IPS DF 6.9 (cell line): Measurements from ENCODE around the gene IFNA5.

Source experiments
- DNase-seq: peaks from one replicate; pipeline ENCODE4 v3.0.0-alpha.2; 2013; ENCODE audit warnings: low read depth, low spot score
- H3K27ac ChIP-seq: one replicate; pipeline ENCODE4 v1.5.1; 2013; ENCODE audit warnings: low read length, control low read depth
- H3K27me3 ChIP-seq: 2 replicates; pipeline ENCODE4 v1.6.1; 2013; ENCODE audit warnings: mild to moderate bottlenecking, low read length; ENCODE audit not compliant: control insufficient read depth, insufficient read depth
- H3K36me3 ChIP-seq: 2 replicates; pipeline ENCODE4 v1.6.1; 2013; ENCODE audit warnings: low read length; ENCODE audit not compliant: control insufficient read depth, insufficient read depth
- H3K4me1 ChIP-seq: 2 replicates; pipeline ENCODE4 v1.6.1; 2013; ENCODE audit warnings: low read length; ENCODE audit not compliant: control insufficient read depth, insufficient read depth
- H3K4me3 ChIP-seq: 2 replicates; pipeline ENCODE4 v1.5.1; 2013; ENCODE audit warnings: mild to moderate bottlenecking, low read length
- H3K9me3 ChIP-seq: 2 replicates; pipeline ENCODE4 v1.6.1; 2013; ENCODE audit warnings: low read length, inconsistent platforms; ENCODE audit not compliant: control insufficient read depth, insufficient read depth
- whole genome bisulfite sequencing: extraction: QIAGEN DNeasy Blood & Tissue Kit; methylation state at CpG from one replicate; pipeline ENCODE4 v1.1.7; 2013; ENCODE audit warnings: mixed read lengths, missing lambda C conversion rate; ENCODE audit not compliant: insufficient read length, insufficient coverage; 5-methylcytosine and 5-hydroxymethylcytosine counted together

Gene IFNA5

GRCh38 chr9:21322911-21323461, 17.9 kb upstream of the IFNA5 start:
- WGBS, result no CpG with 5 or more reads among the region's 5 CpGs
- H3K27ac ChIP-seq, result no peak overlapping the region
- H3K4me1 ChIP-seq, result no peaks in the 10 kb centered on the region
- H3K4me3 ChIP-seq, result no peak overlapping the region
- no peak for DNase-seq
- H3K9me3 ChIP-seq, result no peaks in the 10 kb centered on the region
- H3K36me3 ChIP-seq, result no peaks in the 10 kb centered on the region
- no peaks in the 10 kb centered on the region for H3K27me3 ChIP-seq

- no peaks in the 10 kb centered on the region for H3K9me3 ChIP-seq
- H3K27me3 ChIP-seq, result no peaks in the 10 kb centered on the region
- H3K27ac ChIP-seq, result no peak overlapping the region
- no peaks in the 10 kb centered on the region for H3K36me3 ChIP-seq
- no peak overlapping the region for H3K4me3 ChIP-seq
- no peaks in the 10 kb centered on the region for H3K4me1 ChIP-seq
- no CpG with 5 or more reads among the region's 2 CpGs for WGBS
- no peak for DNase-seq
Measured at GRCh38 chr9:21320465-21320864, 15.4 kb upstream of the IFNA5 start.

GRCh38 chr9:21317956-21318923, 13.1 kb upstream of the IFNA5 start:
- no peaks in the 10 kb centered on the region for H3K27me3 ChIP-seq
- H3K4me1 ChIP-seq, result no peaks in the 10 kb centered on the region
- WGBS, result no CpG with 5 or more reads among the region's 7 CpGs
- no peaks in the 10 kb centered on the region for H3K36me3 ChIP-seq
- H3K9me3 ChIP-seq, result no peaks in the 10 kb centered on the region
- no peak for DNase-seq
- no peak overlapping the region for H3K4me3 ChIP-seq
- H3K27ac ChIP-seq, result no peak overlapping the region

- H3K9me3 ChIP-seq, result no peaks in the 10 kb centered on the region
- H3K36me3 ChIP-seq, result no peaks in the 10 kb centered on the region
- no peak overlapping the region for H3K27ac ChIP-seq
- no peaks in the 10 kb centered on the region for H3K4me1 ChIP-seq
- no peak overlapping the region for H3K4me3 ChIP-seq
- no peaks in the 10 kb centered on the region for H3K27me3 ChIP-seq
- no CpG with 5 or more reads among the region's 3 CpGs for whole genome bisulfite sequencing
- no peak for DNase-seq
Measured at GRCh38 chr9:21316860-21317259, 11.7 kb upstream of the IFNA5 start.

GRCh38 chr9:21316032-21316842, 11.1 kb upstream of the IFNA5 start:
- WGBS, result no CpG with 5 or more reads among the region's 8 CpGs
- H3K4me1 ChIP-seq, result no peaks in the 10 kb centered on the region
- DNase-seq, result no peak
- H3K27ac ChIP-seq, result no peak overlapping the region
- H3K4me3 ChIP-seq, result no peak overlapping the region
- H3K36me3 ChIP-seq, result no peaks in the 10 kb centered on the region
- no peaks in the 10 kb centered on the region for H3K9me3 ChIP-seq
- H3K27me3 ChIP-seq, result no peaks in the 10 kb centered on the region

- no peaks in the 10 kb centered on the region for H3K36me3 ChIP-seq
- no CpG with 5 or more reads among the region's 2 CpGs for WGBS
Measured at GRCh38 chr9:21314152-21314551, 9.0 kb upstream of the IFNA5 start.

GRCh38 chr9:21311889-21312288, 6.8 kb upstream of the IFNA5 start:
- Histone ChIP-seq H3K27ac (no peak overlapping the region), H3K4me1 (no peaks in the 10 kb centered on the region), H3K9me3 (no peaks in the 10 kb centered on the region), H3K4me3 (no peak overlapping the region), H3K36me3 (no peaks in the 10 kb centered on the region), H3K27me3 (no peaks in the 10 kb centered on the region)
- WGBS, result no CpG with 5 or more reads among the region's 1 CpG
- no peak for DNase-seq

More at GRCh38 chr9:21314152-21314551, 9.0 kb upstream of the IFNA5 start:
- no peaks in the 10 kb centered on the region for H3K4me1 ChIP-seq
- H3K27me3 ChIP-seq, result no peaks in the 10 kb centered on the region
- no peak overlapping the region for H3K27ac ChIP-seq
- H3K9me3 ChIP-seq, result no peaks in the 10 kb centered on the region
- no peak for DNase-seq
- no peak overlapping the region for H3K4me3 ChIP-seq

GRCh38 chr9:21295992-21296391, 9.1 kb downstream of the IFNA5 start:
- no CpG with 5 or more reads among the region's 1 CpG for WGBS
- H3K9me3 ChIP-seq, result no peaks in the 10 kb centered on the region
- H3K36me3 ChIP-seq, result no peaks in the 10 kb centered on the region

GRCh38 chr9:21294904-21295538, 10.1 kb downstream of the IFNA5 start:
- no peaks in the 10 kb centered on the region for H3K4me1 ChIP-seq
- no peak overlapping the region for H3K4me3 ChIP-seq
- no peaks in the 10 kb centered on the region for H3K9me3 ChIP-seq
- H3K27me3 ChIP-seq, result no peaks in the 10 kb centered on the region
- 100% methylated on average over 1 of the region's 6 CpGs for WGBS
- H3K36me3 ChIP-seq, result no peaks in the 10 kb centered on the region
- DNase-seq, result no peak
- no peak overlapping the region for H3K27ac ChIP-seq

More at GRCh38 chr9:21295992-21296391, 9.1 kb downstream of the IFNA5 start:
- Histone ChIP-seq H3K4me1 (no peaks in the 10 kb centered on the region), H3K27me3 (no peaks in the 10 kb centered on the region), H3K4me3 (no peak overlapping the region), H3K27ac (no peak overlapping the region)
- DNase-seq, result no peak

GRCh38 chr9:21294364-21294774, 10.7 kb downstream of the IFNA5 start:
- Histone ChIP-seq H3K27me3 (no peaks in the 10 kb centered on the region), H3K4me3 (no peak overlapping the region), H3K36me3 (no peaks in the 10 kb centered on the region), H3K4me1 (no peaks in the 10 kb centered on the region), H3K9me3 (no peaks in the 10 kb centered on the region), H3K27ac (no peak overlapping the region)
- no peak for DNase-seq
- no CpG with 5 or more reads among the region's 1 CpG for WGBS
